ENCODE measurements around the gene SOX13. TPM values are rescaled to one million over a fixed set of nuclear protein-coding genes. Genes with fewer than 3 reads are reported as not detected.

The SOX13 gene
- total RNA-seq, 1 experiment from 2014 or later = 21.8 TPM

DNA sequence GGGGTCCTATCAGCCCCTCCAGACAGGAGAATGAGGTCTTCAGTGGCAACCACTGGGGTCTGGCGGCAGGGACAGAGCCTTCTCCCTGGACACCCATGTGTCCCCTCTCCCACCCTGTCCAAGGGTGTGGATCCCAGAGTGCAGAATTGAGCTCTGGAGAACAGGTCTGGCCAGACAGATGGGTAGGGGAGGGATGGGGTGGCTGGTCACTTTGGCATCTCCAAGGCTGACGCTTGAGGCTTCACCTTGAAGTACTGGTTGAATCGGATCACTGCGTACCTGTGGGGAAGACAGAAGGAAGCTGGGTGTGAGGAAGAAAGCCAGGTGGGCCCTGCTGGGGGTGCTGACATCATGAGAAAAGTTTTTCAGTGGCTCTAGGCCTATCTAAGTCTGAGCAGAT, 59.1 kb downstream of the SOX13 start:
- BruUV-seq (replicated peaks) = no TSS peak
- Mint-ChIP-seq H3K27ac (ENCODE audit: unreplicated experiment) (no peak overlapping the region), H3K4me1 (ENCODE audit: low read depth, unreplicated experiment) (peaks cover 40% of the 10 kb centered on the region), H3K4me3 (ENCODE audit: low read depth, unreplicated experiment) (no peak overlapping the region), H3K27me3 (ENCODE audit: unreplicated experiment) (no peaks in the 10 kb centered on the region), H3K9me3 (ENCODE audit: low read depth, unreplicated experiment) (no peaks in the 10 kb centered on the region), H3K36me3 (ENCODE audit: insufficient read depth, unreplicated experiment) (peaks cover 22% of the 10 kb centered on the region)
- DNase-seq = no peak
- TF ChIP-seq, protein P1, sequence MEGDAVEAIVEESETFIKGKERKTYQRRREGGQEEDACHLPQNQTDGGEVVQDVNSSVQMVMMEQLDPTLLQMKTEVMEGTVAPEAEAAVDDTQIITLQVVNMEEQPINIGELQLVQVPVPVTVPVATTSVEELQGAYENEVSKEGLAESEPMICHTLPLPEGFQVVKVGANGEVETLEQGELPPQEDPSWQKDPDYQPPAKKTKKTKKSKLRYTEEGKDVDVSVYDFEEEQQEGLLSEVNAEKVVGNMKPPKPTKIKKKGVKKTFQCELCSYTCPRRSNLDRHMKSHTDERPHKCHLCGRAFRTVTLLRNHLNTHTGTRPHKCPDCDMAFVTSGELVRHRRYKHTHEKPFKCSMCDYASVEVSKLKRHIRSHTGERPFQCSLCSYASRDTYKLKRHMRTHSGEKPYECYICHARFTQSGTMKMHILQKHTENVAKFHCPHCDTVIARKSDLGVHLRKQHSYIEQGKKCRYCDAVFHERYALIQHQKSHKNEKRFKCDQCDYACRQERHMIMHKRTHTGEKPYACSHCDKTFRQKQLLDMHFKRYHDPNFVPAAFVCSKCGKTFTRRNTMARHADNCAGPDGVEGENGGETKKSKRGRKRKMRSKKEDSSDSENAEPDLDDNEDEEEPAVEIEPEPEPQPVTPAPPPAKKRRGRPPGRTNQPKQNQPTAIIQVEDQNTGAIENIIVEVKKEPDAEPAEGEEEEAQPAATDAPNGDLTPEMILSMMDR (IDR thresholded peaks at IDR 0.05; ENCODE audit: unreplicated experiment) = no peak
- CTCF ChIA-PET = interaction anchor here (0.9 to 1.6 kb wide), 2 partner anchors 18 to 31 kb away, joined by 3 to 4 read pairs; no protein-coding TSS in a partner anchor
- intact Hi-C loops (cut with micrococcal nuclease; ENCODE audit: unreplicated experiment) = no loop called here

DNA sequence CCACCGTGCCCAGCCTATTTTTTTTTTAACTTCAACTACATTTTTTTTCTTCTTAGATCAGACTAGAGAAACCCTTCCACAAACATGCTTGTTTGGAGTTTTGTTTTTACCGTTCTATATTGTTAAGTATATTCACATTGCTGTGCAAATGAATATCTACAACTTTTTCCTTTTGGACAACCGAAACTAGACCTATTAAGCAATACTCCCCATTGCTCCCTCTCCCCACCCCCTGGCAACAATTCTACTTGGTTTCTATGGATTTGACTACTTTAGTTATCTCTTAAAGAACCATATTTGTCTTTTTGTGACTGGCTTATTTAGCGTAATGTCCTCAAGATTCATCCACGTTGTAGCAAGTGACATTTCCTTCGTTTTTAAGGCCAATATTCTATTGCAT, 59.8 kb downstream of the SOX13 start:
- H3K36me3 Mint-ChIP-seq (ENCODE audit: insufficient read depth, unreplicated experiment) = peaks cover 20% of the 10 kb centered on the region
- H3K4me3 Mint-ChIP-seq (ENCODE audit: low read depth, unreplicated experiment) = no peak overlapping the region
- no peaks in the 10 kb centered on the region for H3K9me3 Mint-ChIP-seq (ENCODE audit: low read depth, unreplicated experiment)
- intact Hi-C loops (cut with micrococcal nuclease; ENCODE audit: unreplicated experiment) = no loop called here
- H3K27me3 Mint-ChIP-seq (ENCODE audit: unreplicated experiment) = peaks cover 5% of the 10 kb centered on the region
- no peak for DNase-seq
- no TSS peak for BruUV-seq (replicated peaks)
- H3K27ac Mint-ChIP-seq (ENCODE audit: unreplicated experiment) = no peak overlapping the region
- H3K4me1 Mint-ChIP-seq (ENCODE audit: low read depth, unreplicated experiment) = peaks cover 36% of the 10 kb centered on the region
- TF ChIP-seq, protein P1 (IDR thresholded peaks at IDR 0.05; ENCODE audit: unreplicated experiment) = no peak
- CTCF ChIA-PET = interaction anchor here (0.6 to 1.6 kb wide), 2 partner anchors 17 to 299 kb away, joined by 3 to 4 read pairs; no protein-coding TSS in a partner anchor

GRCh38 chr1:204134103-204134502, 61.2 kb downstream of the SOX13 start:
- no peaks in the 10 kb centered on the region for H3K9me3 Mint-ChIP-seq (ENCODE audit: low read depth, unreplicated experiment)
- no peak overlapping the region for H3K27ac Mint-ChIP-seq (ENCODE audit: unreplicated experiment)
- intact Hi-C loops (cut with micrococcal nuclease; ENCODE audit: unreplicated experiment) = no loop called here
- peaks cover 19% of the 10 kb centered on the region for H3K27me3 Mint-ChIP-seq (ENCODE audit: unreplicated experiment)
- H3K4me3 Mint-ChIP-seq (ENCODE audit: low read depth, unreplicated experiment) = no peak overlapping the region
- peaks cover 32% of the 10 kb centered on the region for H3K4me1 Mint-ChIP-seq (ENCODE audit: low read depth, unreplicated experiment)
- TF ChIP-seq, protein P1 (IDR thresholded peaks at IDR 0.05; ENCODE audit: unreplicated experiment) = no peak
- H3K36me3 Mint-ChIP-seq (ENCODE audit: insufficient read depth, unreplicated experiment) = peaks cover 16% of the 10 kb centered on the region
- no TSS peak for BruUV-seq (replicated peaks)
- CTCF ChIA-PET = no interaction called here
- no peak for DNase-seq

- CTCF ChIA-PET = interaction anchor here (0.7 kb wide), 1 partner anchor 255 kb away, joined by 3 read pairs; no protein-coding TSS in a partner anchor
- intact Hi-C loops (cut with micrococcal nuclease; ENCODE audit: unreplicated experiment) = no loop called here
- no peak overlapping the region for H3K27ac Mint-ChIP-seq (ENCODE audit: unreplicated experiment)
- no peak overlapping the region for H3K4me3 Mint-ChIP-seq (ENCODE audit: low read depth, unreplicated experiment)
- peaks cover 10% of the 10 kb centered on the region for H3K4me1 Mint-ChIP-seq (ENCODE audit: low read depth, unreplicated experiment)
- TF ChIP-seq, protein P1 (IDR thresholded peaks at IDR 0.05; ENCODE audit: unreplicated experiment) = no peak
- DNase-seq = no peak
- peaks cover 39% of the 10 kb centered on the region for H3K27me3 Mint-ChIP-seq (ENCODE audit: unreplicated experiment)
- H3K9me3 Mint-ChIP-seq (ENCODE audit: low read depth, unreplicated experiment) = no peaks in the 10 kb centered on the region
- no TSS peak for BruUV-seq (replicated peaks)
- H3K36me3 Mint-ChIP-seq (ENCODE audit: insufficient read depth, unreplicated experiment) = no peaks in the 10 kb centered on the region
Measured at GRCh38 chr1:204136814-204137213, 63.9 kb downstream of the SOX13 start.

Measured in Calu3 (cell line).